OCI-LY7 (cell line): ENCODE measurements around the gene PABPN1L.

Source experiments
- EZH2phosphoT487 ChIP-seq: fragments of 200-600 bp; sonication (generic); IDR thresholded peaks from 2 replicates; pipeline ENCODE4 v1.6.1; 2018; ENCODE audit warnings: low read depth, borderline replicate concordance, mild to moderate bottlenecking, mixed run types, antibody characterized with exemption, low read length, moderate library complexity, mixed read lengths
- TF ChIP-seq, protein P1 (sequence below): fragments of 200-600 bp; sonication (generic); conservative IDR thresholded peaks from 2 replicates; pipeline ENCODE4 v1.5.1; 2014; ENCODE audit warnings: mild to moderate bottlenecking, antibody characterized with exemption, low read length, moderate library complexity, mixed read lengths

DNA sequence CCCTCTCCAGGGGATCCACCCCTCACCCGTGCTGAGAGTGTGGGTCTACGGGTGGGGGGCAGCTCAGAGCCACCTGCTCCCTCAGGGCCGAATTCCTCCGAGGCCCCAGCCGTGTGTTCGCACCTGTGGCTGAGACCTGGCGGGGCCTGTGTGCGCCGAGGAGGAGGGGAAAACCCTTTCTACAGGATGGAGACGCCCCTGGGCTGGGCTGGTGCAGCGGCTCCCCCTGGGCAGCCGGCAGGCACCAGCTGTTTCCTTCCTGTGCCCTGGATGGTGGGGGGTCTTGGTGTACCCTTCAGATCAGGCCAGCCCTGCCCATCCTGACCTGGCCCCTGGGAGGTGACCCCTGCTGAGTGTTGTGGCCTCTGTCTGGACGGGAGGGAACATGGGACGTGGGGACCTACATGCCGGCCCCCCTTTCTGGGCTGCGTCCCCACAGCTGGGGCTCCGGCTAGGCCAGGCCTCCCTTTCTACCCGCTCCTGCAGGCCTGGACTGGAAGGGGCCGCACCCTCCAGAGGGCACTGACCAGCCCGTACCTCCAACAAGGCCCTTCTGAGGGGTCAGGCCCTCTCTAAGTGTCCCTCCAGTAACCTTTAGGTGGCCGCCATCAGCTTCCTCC is 28.3 kb upstream of the PABPN1L start:
- TF ChIP-seq, protein P1, sequence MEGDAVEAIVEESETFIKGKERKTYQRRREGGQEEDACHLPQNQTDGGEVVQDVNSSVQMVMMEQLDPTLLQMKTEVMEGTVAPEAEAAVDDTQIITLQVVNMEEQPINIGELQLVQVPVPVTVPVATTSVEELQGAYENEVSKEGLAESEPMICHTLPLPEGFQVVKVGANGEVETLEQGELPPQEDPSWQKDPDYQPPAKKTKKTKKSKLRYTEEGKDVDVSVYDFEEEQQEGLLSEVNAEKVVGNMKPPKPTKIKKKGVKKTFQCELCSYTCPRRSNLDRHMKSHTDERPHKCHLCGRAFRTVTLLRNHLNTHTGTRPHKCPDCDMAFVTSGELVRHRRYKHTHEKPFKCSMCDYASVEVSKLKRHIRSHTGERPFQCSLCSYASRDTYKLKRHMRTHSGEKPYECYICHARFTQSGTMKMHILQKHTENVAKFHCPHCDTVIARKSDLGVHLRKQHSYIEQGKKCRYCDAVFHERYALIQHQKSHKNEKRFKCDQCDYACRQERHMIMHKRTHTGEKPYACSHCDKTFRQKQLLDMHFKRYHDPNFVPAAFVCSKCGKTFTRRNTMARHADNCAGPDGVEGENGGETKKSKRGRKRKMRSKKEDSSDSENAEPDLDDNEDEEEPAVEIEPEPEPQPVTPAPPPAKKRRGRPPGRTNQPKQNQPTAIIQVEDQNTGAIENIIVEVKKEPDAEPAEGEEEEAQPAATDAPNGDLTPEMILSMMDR, result no peak
- TF ChIP-seq EZH2phosphoT487, result no peak
